ENCODE data around the gene ASTN1. TPM values are rescaled to one million over a fixed set of nuclear protein-coding genes. Genes with fewer than 3 reads are reported as not detected.

The ASTN1 gene
- total RNA-seq, 4 donors from 2014 or later, result 1.2 to 2.2 (median 1.6) TPM

DNA sequence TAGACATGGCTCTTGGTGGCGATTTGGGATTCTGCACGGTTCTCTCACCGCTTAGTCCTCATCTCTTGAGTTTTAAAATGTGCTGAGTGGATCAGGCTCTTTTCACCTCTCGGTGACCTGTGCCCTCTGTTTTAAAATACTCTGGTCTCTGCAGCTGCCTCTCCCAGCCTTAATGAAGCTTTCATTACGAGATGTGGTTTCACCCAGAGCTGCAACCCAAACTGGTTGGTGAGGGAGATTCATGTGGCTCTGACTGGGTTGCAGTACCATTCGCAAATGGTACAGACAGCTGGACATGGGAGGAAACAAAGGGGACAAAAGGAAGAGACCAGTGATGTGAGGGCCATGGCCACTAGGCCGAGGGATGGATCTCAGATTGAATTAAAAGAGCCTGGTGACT lies 258.9 kb downstream of the ASTN1 start:
- intact Hi-C loops (cut with DNase I), result no loop called here
- H3K27ac ChIP-seq (replicated peaks in 1 of 4), result no peak overlapping the region
- DNase-seq (ENCODE audit: extremely low spot score), result no peak
- peaks cover 0 to 34% (median 0%) of the 10 kb centered on the region in 4 donors for H3K27me3 ChIP-seq
- TF ChIP-seq, protein P1, sequence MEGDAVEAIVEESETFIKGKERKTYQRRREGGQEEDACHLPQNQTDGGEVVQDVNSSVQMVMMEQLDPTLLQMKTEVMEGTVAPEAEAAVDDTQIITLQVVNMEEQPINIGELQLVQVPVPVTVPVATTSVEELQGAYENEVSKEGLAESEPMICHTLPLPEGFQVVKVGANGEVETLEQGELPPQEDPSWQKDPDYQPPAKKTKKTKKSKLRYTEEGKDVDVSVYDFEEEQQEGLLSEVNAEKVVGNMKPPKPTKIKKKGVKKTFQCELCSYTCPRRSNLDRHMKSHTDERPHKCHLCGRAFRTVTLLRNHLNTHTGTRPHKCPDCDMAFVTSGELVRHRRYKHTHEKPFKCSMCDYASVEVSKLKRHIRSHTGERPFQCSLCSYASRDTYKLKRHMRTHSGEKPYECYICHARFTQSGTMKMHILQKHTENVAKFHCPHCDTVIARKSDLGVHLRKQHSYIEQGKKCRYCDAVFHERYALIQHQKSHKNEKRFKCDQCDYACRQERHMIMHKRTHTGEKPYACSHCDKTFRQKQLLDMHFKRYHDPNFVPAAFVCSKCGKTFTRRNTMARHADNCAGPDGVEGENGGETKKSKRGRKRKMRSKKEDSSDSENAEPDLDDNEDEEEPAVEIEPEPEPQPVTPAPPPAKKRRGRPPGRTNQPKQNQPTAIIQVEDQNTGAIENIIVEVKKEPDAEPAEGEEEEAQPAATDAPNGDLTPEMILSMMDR (IDR thresholded peaks at IDR 0.05), result no peak
- TF ChIP-seq EP300 (IDR thresholded peaks at IDR 0.05) (no peak), POLR2A (IDR thresholded peaks at IDR 0.05; ENCODE audit: low read depth) (no peak), POLR2AphosphoS5 (IDR thresholded peaks at IDR 0.05) (no peak)
- WGBS, result 97% methylated on average over 6 of the region's 7 CpGs
- no peaks in the 10 kb centered on the region for H3K36me3 ChIP-seq
- H3K9me3 ChIP-seq, result no peaks in the 10 kb centered on the region
- peaks cover 0 to 9% (median 7%) of the 10 kb centered on the region in 4 donors for H3K4me1 ChIP-seq
- H3K4me3 ChIP-seq, result no peak overlapping the region

DNA sequence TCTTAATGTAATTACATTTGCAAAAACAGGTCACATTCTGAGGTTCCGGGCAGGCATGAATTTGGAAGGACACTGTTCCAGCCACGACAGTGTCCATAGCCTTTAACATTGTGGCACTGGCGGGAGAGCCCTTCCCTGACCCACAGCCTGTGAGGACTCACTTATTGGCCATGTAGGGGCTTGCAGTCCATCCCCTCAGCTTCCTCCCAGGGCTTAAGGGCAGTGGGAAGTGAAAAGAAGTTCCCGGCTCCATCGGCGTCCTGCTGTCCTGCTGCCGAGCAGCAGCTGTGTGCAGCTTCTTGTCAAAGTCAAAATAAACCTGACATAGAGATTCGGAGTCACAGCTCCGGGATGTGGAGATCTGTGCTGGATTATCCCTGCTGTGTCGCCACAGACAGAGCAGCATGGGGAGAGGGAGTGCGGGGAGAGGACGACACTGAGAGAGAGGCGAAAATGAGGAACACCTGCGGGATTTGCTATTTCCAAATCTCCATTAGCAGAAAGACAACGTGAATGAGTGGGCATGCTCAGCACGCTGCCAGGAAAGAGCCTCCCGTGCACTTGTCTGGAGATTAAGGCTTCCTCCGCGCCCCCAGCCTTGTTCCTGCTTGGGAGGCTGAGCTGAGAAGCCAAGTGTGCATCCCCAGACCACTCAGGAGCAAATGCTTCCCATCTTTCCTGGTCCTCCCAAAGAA lies 260.3 kb downstream of the ASTN1 start:
- intact Hi-C loops (cut with DNase I), result no loop called here
- TF ChIP-seq EP300 (IDR thresholded peaks at IDR 0.05) (no peak), POLR2AphosphoS5 (IDR thresholded peaks at IDR 0.05) (no peak), POLR2A (IDR thresholded peaks at IDR 0.05; ENCODE audit: low read depth) (no peak)
- TF ChIP-seq, protein P1 (IDR thresholded peaks at IDR 0.05), result no peak
- no peak for DNase-seq (ENCODE audit: extremely low spot score)
- 23% methylated on average over 19 of the region's 19 CpGs for WGBS
- Histone ChIP-seq H3K4me1 (peaks cover 0 to 9% (median 7%) of the 10 kb centered on the region in 4 donors), H3K4me3 (no peak overlapping the region), H3K27ac (replicated peaks in 1 of 4) (no peak overlapping the region), H3K36me3 (no peaks in the 10 kb centered on the region), H3K9me3 (no peaks in the 10 kb centered on the region), H3K27me3 (peaks cover 0 to 34% (median 0%) of the 10 kb centered on the region in 4 donors)

DNA sequence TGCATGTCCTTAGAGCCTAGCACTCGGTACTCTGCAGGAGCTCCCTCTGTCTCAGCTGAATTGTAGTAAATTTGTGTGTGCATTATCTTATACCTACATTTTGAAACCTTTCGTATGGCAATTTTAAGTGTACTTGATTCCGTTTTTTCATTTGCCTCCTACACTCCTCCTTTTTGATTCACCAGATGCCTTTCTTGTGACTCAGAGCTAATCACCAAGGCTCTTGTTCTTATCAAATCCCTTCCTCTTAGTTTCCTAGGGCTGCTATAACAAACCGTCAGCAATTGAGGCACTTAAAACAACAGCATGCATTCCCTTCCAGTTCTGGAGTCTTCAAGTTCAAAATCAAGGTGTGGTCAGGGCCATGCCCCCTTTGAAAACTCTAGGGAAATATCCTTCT lies 261.0 kb downstream of the ASTN1 start:
- Histone ChIP-seq H3K4me3 (no peak overlapping the region), H3K9me3 (no peaks in the 10 kb centered on the region), H3K27me3 (peaks cover 0 to 34% (median 0%) of the 10 kb centered on the region in 4 donors), H3K4me1 (peaks cover 0 to 9% (median 7%) of the 10 kb centered on the region in 4 donors), H3K36me3 (no peaks in the 10 kb centered on the region), H3K27ac (replicated peaks in 1 of 4) (no peak overlapping the region)
- 75% methylated on average over 4 of the region's 4 CpGs for WGBS
- intact Hi-C loops (cut with DNase I), result no loop called here
- DNase-seq (ENCODE audit: extremely low spot score), result no peak
- TF ChIP-seq, protein P1 (IDR thresholded peaks at IDR 0.05), result no peak
- TF ChIP-seq POLR2AphosphoS5 (IDR thresholded peaks at IDR 0.05) (no peak), EP300 (IDR thresholded peaks at IDR 0.05) (no peak), POLR2A (IDR thresholded peaks at IDR 0.05; ENCODE audit: low read depth) (no peak)

DNA sequence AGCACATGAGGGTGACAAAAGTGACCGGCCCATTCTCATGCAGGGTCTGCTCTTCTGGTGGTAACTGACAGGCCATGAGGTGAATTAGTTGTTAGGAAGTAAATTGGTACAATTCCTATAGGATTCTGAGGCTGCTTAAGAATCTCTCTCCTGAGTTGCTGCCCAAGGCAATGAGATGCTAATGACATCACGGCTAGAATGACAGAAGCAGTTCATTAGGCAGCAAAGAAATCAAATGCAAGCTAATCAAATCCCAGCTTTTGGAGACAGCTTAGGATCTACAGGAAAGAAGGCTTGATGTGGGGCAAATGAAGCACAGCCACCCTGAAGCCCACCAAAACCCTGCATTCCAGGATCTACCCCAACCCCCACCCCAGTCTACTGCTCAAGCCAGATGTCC lies 265.2 kb downstream of the ASTN1 start:
- Histone ChIP-seq H3K36me3 (no peaks in the 10 kb centered on the region), H3K4me3 (no peak overlapping the region), H3K4me1 (peaks cover 7 to 16% (median 11%) of the 10 kb centered on the region in 4 donors), H3K9me3 (no peaks in the 10 kb centered on the region), H3K27ac (replicated peaks in 1 of 4) (no peak overlapping the region), H3K27me3 (peaks cover 0 to 55% (median 0%) of the 10 kb centered on the region in 4 donors)
- TF ChIP-seq EP300 (IDR thresholded peaks at IDR 0.05), result no peak
- no peak for TF ChIP-seq POLR2AphosphoS5 (IDR thresholded peaks at IDR 0.05)
- no peak for TF ChIP-seq POLR2A (IDR thresholded peaks at IDR 0.05; ENCODE audit: low read depth)
- TF ChIP-seq, protein P1 (IDR thresholded peaks at IDR 0.05), result no peak
- 78% methylated on average over 2 of the region's 2 CpGs for WGBS
- no peak for DNase-seq (ENCODE audit: extremely low spot score)
- intact Hi-C loops (cut with DNase I), result loop anchor here (5.0 kb wide), 2 partner anchors 283 to 1048 kb away; no protein-coding TSS in a partner anchor
